CD4-positive, CD25-positive, alpha-beta regulatory T cell (primary cell): ENCODE measurements around the gene NDUFB4. TPM values are rescaled to one million over a fixed set of nuclear protein-coding genes. Genes with fewer than 3 reads are reported as not detected.
"Not testable (repeated sequence)": the region's sequence is repeated elsewhere in the genome, so short reads cannot be mapped to it uniquely, and the experiment has no call there.

Experiments
- ATAC-seq, 2 donors: fragments of 150-1000 bp; cut with Tn5 transposase; one replicate each; pipeline ENCODE4 v1.10.0; 2021; ENCODE audit warnings: low read depth in 2 of 2, moderate number of reproducible peaks in 2 of 2, moderate library complexity in 1 of 2
- DNase-seq, 3 donors: peaks; one replicate each; pipeline versions ENCODE4 v3.0.0 to v3.0.0-alpha.2; 2012 to 2022; ENCODE audit warnings: mixed read lengths in 1 of 3
- H3K27ac ChIP-seq: one replicate; pipeline ENCODE4 v1.7.0; 2013; ENCODE audit warnings: mild to moderate bottlenecking, low read length; ENCODE audit not compliant: insufficient read depth, poor library complexity, severe bottlenecking
- H3K27me3 ChIP-seq: one replicate; pipeline ENCODE4 v1.7.0; 2013; ENCODE audit warnings: low read length; ENCODE audit not compliant: control insufficient read depth, insufficient read depth
- H3K36me3 ChIP-seq: one replicate; pipeline ENCODE4 v1.7.0; 2013; ENCODE audit warnings: mild to moderate bottlenecking, low read length, moderate library complexity; ENCODE audit not compliant: control insufficient read depth, insufficient read depth
- H3K4me1 ChIP-seq: 2 replicates; pipeline ENCODE4 v1.7.0; 2013; ENCODE audit warnings: mild to moderate bottlenecking, low read length; ENCODE audit not compliant: insufficient read depth, control insufficient read depth, poor library complexity, severe bottlenecking
- H3K4me3 ChIP-seq: one replicate; pipeline ENCODE4 v1.7.0; 2013; ENCODE audit warnings: low read depth, mild to moderate bottlenecking, low read length, moderate library complexity
- H3K9me3 ChIP-seq, 2 experiments: 1 replicate in 1 of 2; 2 replicates in 1 of 2; pipeline ENCODE4 v1.7.0; 2013; ENCODE audit warnings: low read length in 2 of 2, mild to moderate bottlenecking in 1 of 2, moderate library complexity in 1 of 2; ENCODE audit not compliant: control insufficient read depth in 2 of 2
- H3K27ac Mint-ChIP-seq, 3 donors: one replicate each; pipeline ENCODE4 v1.8.0; 2020 to 2022; ENCODE audit warnings: mild to moderate bottlenecking in 3 of 3, mixed read lengths in 3 of 3, moderate library complexity in 2 of 3
- H3K27me3 Mint-ChIP-seq: one replicate; pipeline ENCODE4 v1.8.0; 2022; ENCODE audit warnings: mild to moderate bottlenecking, mixed read lengths
- H3K36me3 Mint-ChIP-seq: one replicate; pipeline ENCODE4 v1.8.0; 2020; ENCODE audit warnings: mixed read lengths
- H3K4me1 Mint-ChIP-seq, 4 donors: one replicate each; pipeline ENCODE4 v1.8.0; 2020 to 2022; ENCODE audit warnings: mixed read lengths in 4 of 4, mild to moderate bottlenecking in 1 of 4
- H3K4me3 Mint-ChIP-seq, 4 donors: one replicate each; pipeline ENCODE4 v1.8.0; 2020 to 2022; ENCODE audit warnings: mild to moderate bottlenecking in 4 of 4, mixed read lengths in 4 of 4, moderate library complexity in 3 of 4
- H3K9me3 Mint-ChIP-seq, 7 donors: one replicate each; pipeline ENCODE4 v1.8.0; 2020 to 2022; ENCODE audit warnings: mixed read lengths in 7 of 7, mild to moderate bottlenecking in 3 of 7, moderate library complexity in 2 of 7
- polyA plus RNA-seq, 4 donors: library from polyadenylated mRNA; unstranded; fragments of 300-500 nt; fragmentation: Illumina TruSeq; gene quantifications; one replicate each; pipeline ENCODE4 v1.2.3, GENCODE V29; 2021
- total RNA-seq: library from RNA; stranded (reverse); gene quantifications from one replicate; pipeline ENCODE4 v1.2.3, GENCODE V29; 2022

NDUFB4 gene
- total and polyA plus RNA-seq, 5 donors from 2014 or later = 71.4 to 317 (median 253) TPM

GRCh38 chr3:120634539-120634938 is 38.4 kb downstream of the NDUFB4 start:
- Mint-ChIP-seq H3K4me1 (peaks cover 0 to under 1% (median under 1%) of the 10 kb centered on the region in 4 donors), H3K27ac (peak overlapping the region in 1 of 3 donors; percentile 25), H3K27me3 (no peaks in the 10 kb centered on the region), H3K36me3 (no peaks in the 10 kb centered on the region), H3K4me3 (no peak overlapping the region), H3K9me3 (peaks cover 0 to 14% (median 0%) of the 10 kb centered on the region in 7 donors)
- Histone ChIP-seq H3K4me3 (no peak overlapping the region), H3K27ac (no peak overlapping the region), H3K4me1 (no peaks in the 10 kb centered on the region), H3K27me3 (no peaks in the 10 kb centered on the region), H3K9me3 (no peaks in the 10 kb centered on the region), H3K36me3 (no peaks in the 10 kb centered on the region)
- DNase-seq (no peak), ATAC-seq (no peak)

GRCh38 chr3:120636795-120637401 is 40.8 kb downstream of the NDUFB4 start:
- Mint-ChIP-seq H3K36me3 (no peaks in the 10 kb centered on the region), H3K4me3 (no peak overlapping the region), H3K27ac (no peak overlapping the region), H3K4me1 (peaks cover 0 to 9% (median 6%) of the 10 kb centered on the region in 4 donors), H3K9me3 (peaks cover 0 to 3% (median 1%) of the 10 kb centered on the region in 7 donors), H3K27me3 (no peaks in the 10 kb centered on the region)
- H3K27ac ChIP-seq = no peak overlapping the region
- no peaks in the 10 kb centered on the region for H3K9me3 ChIP-seq
- H3K36me3 ChIP-seq = no peaks in the 10 kb centered on the region
- ATAC-seq = no peak
- H3K4me1 ChIP-seq = no peaks in the 10 kb centered on the region
- H3K27me3 ChIP-seq = no peaks in the 10 kb centered on the region
- no peak overlapping the region for H3K4me3 ChIP-seq
- no peak for DNase-seq

- Mint-ChIP-seq H3K27ac (peak overlapping the region in 1 of 3 donors; percentile 12), H3K9me3 (peaks cover 0 to 3% (median 1%) of the 10 kb centered on the region in 7 donors), H3K27me3 (no peaks in the 10 kb centered on the region), H3K4me1 (peaks cover 0 to 9% (median 6%) of the 10 kb centered on the region in 4 donors), H3K36me3 (no peaks in the 10 kb centered on the region), H3K4me3 (no peak overlapping the region)
- H3K36me3 ChIP-seq = no peaks in the 10 kb centered on the region
- DNase-seq (no peak), ATAC-seq (no peak)
- H3K4me3 ChIP-seq = no peak overlapping the region
- H3K9me3 ChIP-seq = no peaks in the 10 kb centered on the region
- H3K4me1 ChIP-seq = no peaks in the 10 kb centered on the region
- no peak overlapping the region for H3K27ac ChIP-seq
- H3K27me3 ChIP-seq = no peaks in the 10 kb centered on the region
Measured at GRCh38 chr3:120637851-120638559, 41.9 kb downstream of the NDUFB4 start.

GRCh38 chr3:120638820-120639219 is 42.7 kb downstream of the NDUFB4 start:
- peak overlapping the region in 1 of 3 donors; percentile 11 for H3K27ac Mint-ChIP-seq
- not testable (repeated sequence) for H3K4me3 ChIP-seq, H3K36me3 Mint-ChIP-seq, H3K27ac ChIP-seq, H3K4me1 ChIP-seq, H3K36me3 ChIP-seq, ATAC-seq, H3K27me3 ChIP-seq, H3K4me1 Mint-ChIP-seq, H3K9me3 Mint-ChIP-seq, H3K9me3 ChIP-seq, H3K27me3 Mint-ChIP-seq, H3K4me3 Mint-ChIP-seq, DNase-seq

GRCh38 chr3:120640231-120640630 is 44.1 kb downstream of the NDUFB4 start:
- H3K4me1 Mint-ChIP-seq = peaks cover 0 to 9% (median 6%) of the 10 kb centered on the region in 4 donors
- no peaks in the 10 kb centered on the region for H3K36me3 ChIP-seq
- no peaks in the 10 kb centered on the region for H3K9me3 ChIP-seq
- H3K27me3 ChIP-seq = no peaks in the 10 kb centered on the region
- no peak for DNase-seq
- no peak overlapping the region for H3K27ac ChIP-seq
- ATAC-seq = no peak
- no peaks in the 10 kb centered on the region for H3K27me3 Mint-ChIP-seq
- peak overlapping the region in 1 of 3 donors; percentile 11 for H3K27ac Mint-ChIP-seq
- no peak overlapping the region for H3K4me3 ChIP-seq
- H3K9me3 Mint-ChIP-seq = peaks cover 0 to 4% (median 1%) of the 10 kb centered on the region in 7 donors
- no peaks in the 10 kb centered on the region for H3K36me3 Mint-ChIP-seq
- H3K4me3 Mint-ChIP-seq = no peak overlapping the region
- H3K4me1 ChIP-seq = no peaks in the 10 kb centered on the region

GRCh38 chr3:120641696-120642246 is 45.6 kb downstream of the NDUFB4 start:
- H3K4me1 Mint-ChIP-seq = peaks cover 0 to 9% (median 6%) of the 10 kb centered on the region in 4 donors
- no peaks in the 10 kb centered on the region for H3K4me1 ChIP-seq
- no peak overlapping the region for H3K4me3 Mint-ChIP-seq
- no peak for ATAC-seq
- H3K27ac Mint-ChIP-seq = no peak overlapping the region
- H3K9me3 ChIP-seq = no peaks in the 10 kb centered on the region
- no peaks in the 10 kb centered on the region for H3K36me3 ChIP-seq
- no peak overlapping the region for H3K27ac ChIP-seq
- peaks cover 5% of the 10 kb centered on the region for H3K27me3 Mint-ChIP-seq
- H3K9me3 Mint-ChIP-seq = peaks cover 0 to 4% (median 1%) of the 10 kb centered on the region in 7 donors
- H3K36me3 Mint-ChIP-seq = no peaks in the 10 kb centered on the region
- no peak for DNase-seq
- H3K4me3 ChIP-seq = no peak overlapping the region
- peaks cover 3% of the 10 kb centered on the region for H3K27me3 ChIP-seq

- Mint-ChIP-seq H3K36me3 (no peaks in the 10 kb centered on the region), H3K27ac (no peak overlapping the region), H3K27me3 (peaks cover 5% of the 10 kb centered on the region), H3K4me1 (peaks cover 0 to 9% (median 6%) of the 10 kb centered on the region in 4 donors), H3K4me3 (peak overlapping the region in 1 of 4 donors; percentile 56), H3K9me3 (peaks cover 0 to 4% (median 1%) of the 10 kb centered on the region in 7 donors)
- Histone ChIP-seq H3K36me3 (no peaks in the 10 kb centered on the region), H3K27me3 (peaks cover 5% of the 10 kb centered on the region), H3K4me3 (no peak overlapping the region), H3K27ac (no peak overlapping the region), H3K4me1 (no peaks in the 10 kb centered on the region), H3K9me3 (no peaks in the 10 kb centered on the region)
- ATAC-seq = no peak
- peak in 1 of 3 donors; percentile 2 for DNase-seq
Measured at GRCh38 chr3:120642368-120642948, 46.3 kb downstream of the NDUFB4 start.
